H54 (cell line): ENCODE results near the gene RGS12.
"Not testable (repeated sequence)": the region's sequence is repeated elsewhere in the genome, so short reads cannot be mapped to it uniquely, and the experiment has no call there.

Source experiments
- DNase-seq: peaks from one replicate; pipeline ENCODE4 v3.0.0; 2011; ENCODE audit warnings: low spot score, mixed read lengths; ENCODE audit not compliant: insufficient read length
- FAIRE-seq: peaks from 3 replicates; lab custom pipeline; 2011; peaks lifted over from hg19 to GRCh38; lab: Jason Lieb, UNC
- POLR2A ChIP-seq: IDR thresholded peaks from 2 replicates; pipeline ENCODE4 v1.6.1; 2011; ENCODE audit warnings: low read depth, mild to moderate bottlenecking, low read length

Gene RGS12

GRCh38 chr4:3293401-3294391, 875 bp downstream of the RGS12 start:
- no peak for DNase-seq
- FAIRE-seq, result no peak
- TF ChIP-seq POLR2A, result no peak

DNA sequence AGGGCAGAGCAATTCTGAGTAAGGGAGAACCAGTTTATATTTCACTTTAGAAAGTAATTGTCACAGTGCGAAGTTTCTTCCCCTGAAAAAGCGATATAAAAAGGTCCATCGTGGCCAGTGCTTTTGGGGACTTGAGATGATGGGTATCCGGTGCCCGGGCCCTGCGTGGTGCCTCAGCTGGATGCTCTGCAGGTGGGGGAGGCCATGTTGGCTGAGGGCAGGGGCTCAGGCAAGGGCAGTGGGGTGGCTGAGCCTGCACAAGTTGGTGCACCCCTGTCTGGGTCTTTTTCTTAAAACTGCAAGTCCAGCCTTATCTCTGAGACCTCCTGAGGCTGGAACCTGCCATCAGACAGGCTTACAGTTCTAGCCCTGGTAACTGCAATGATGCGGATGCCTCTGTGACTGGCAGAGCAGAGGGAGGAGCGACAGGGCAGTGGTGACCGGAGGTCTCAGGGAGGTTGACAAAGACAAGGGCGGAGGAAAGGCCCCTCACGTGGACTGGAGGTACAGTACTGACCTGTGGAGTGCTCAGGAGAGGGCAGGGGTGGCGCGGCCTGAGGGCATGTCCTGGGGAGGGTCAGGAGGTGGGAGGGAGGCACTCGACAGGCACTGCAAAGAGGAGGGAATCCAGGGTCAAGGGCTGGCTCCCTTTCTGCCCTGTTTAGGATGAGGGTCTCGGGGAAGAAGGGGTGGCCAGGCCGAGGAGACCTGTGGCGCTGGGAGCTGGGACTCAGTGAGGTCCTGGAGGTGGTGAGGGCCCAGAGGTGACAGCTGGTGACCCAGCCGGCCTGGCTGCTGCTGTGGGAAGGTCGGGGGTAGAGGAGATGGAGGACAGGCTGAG, 1.8 kb downstream of the RGS12 start:
- FAIRE-seq, result no peak
- TF ChIP-seq POLR2A, result no peak

GRCh38 chr4:3295837-3296624, 3.2 kb downstream of the RGS12 start:
- no peak for DNase-seq

More for the DNA sequence above, 1.8 kb downstream of the RGS12 start:
- DNase-seq, result no peak

GRCh38 chr4:3296651-3297050, 3.8 kb downstream of the RGS12 start:
- no peak for DNase-seq
- TF ChIP-seq POLR2A, result no peak
- no peak for FAIRE-seq

More at GRCh38 chr4:3295837-3296624, 3.2 kb downstream of the RGS12 start:
- no peak for FAIRE-seq
- TF ChIP-seq POLR2A, result no peak

- TF ChIP-seq POLR2A, result no peak
- DNase-seq (no peak), FAIRE-seq (no peak)
These were observed 4.4 kb downstream of the RGS12 start for GRCh38 chr4:3297066-3297859.

GRCh38 chr4:3299122-3299975, 6.5 kb downstream of the RGS12 start:
- no peak for TF ChIP-seq POLR2A
- FAIRE-seq, result no peak

GRCh38 chr4:3299976-3300671, 7.3 kb downstream of the RGS12 start:
- DNase-seq (no peak), FAIRE-seq (no peak)
- no peak for TF ChIP-seq POLR2A

More at GRCh38 chr4:3299122-3299975, 6.5 kb downstream of the RGS12 start:
- DNase-seq, result no peak

DNA sequence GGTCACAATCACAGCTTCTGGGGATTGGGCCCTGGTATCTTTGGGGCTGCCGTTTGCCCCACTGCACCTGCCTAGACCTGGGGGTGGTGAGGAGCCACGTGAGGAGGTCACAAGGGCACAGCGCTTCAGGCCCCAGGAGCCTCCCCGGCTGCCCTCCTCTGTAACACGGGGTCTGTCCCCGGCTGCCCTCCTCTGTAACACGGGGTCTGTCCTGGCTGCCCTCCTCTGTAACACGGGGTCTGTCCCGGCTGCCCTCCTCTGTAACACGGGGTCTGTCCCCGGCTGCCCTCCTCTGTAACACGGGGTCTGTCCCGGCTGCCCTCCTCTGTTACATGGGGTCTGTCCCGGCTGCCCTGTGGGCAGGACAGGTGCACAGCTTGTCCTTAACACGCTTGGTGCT, 8.1 kb downstream of the RGS12 start:
- DNase-seq, FAIRE-seq: not testable (repeated sequence)

GRCh38 chr4:3301450-3302172, 8.8 kb downstream of the RGS12 start:
- no peak for FAIRE-seq
- no peak for DNase-seq
- TF ChIP-seq POLR2A, result no peak

- FAIRE-seq, result no peak
- TF ChIP-seq POLR2A, result no peak
- no peak for DNase-seq
These were observed 9.5 kb downstream of the RGS12 start for GRCh38 chr4:3302173-3302785.
